Muscle of leg (tissue), 16 donors: ENCODE data around the gene LRRC40. TPM values are rescaled to one million over a fixed set of nuclear protein-coding genes. Genes with fewer than 3 reads are reported as not detected.
A peak's percentile ranks its signal among the peaks of the same experiment; 100 is the strongest.

Experiments
- DNase-seq: peaks from one replicate; pipeline ENCODE4 v3.0.0; 2013
- H3K27ac ChIP-seq: one replicate; pipeline ENCODE4 v1.5.1; 2013; ENCODE audit warnings: mild to moderate bottlenecking, low read length, control low read depth
- H3K27me3 ChIP-seq: one replicate; pipeline ENCODE4 v1.6.1; 2013; ENCODE audit warnings: low read length; ENCODE audit not compliant: control insufficient read depth, insufficient read depth
- H3K36me3 ChIP-seq: one replicate; pipeline ENCODE4 v1.6.1; 2013; ENCODE audit warnings: low read length; ENCODE audit not compliant: control insufficient read depth, insufficient read depth
- H3K4me1 ChIP-seq: one replicate; pipeline ENCODE4 v1.6.1; 2013; ENCODE audit warnings: low read length; ENCODE audit not compliant: control insufficient read depth, insufficient read depth
- H3K4me3 ChIP-seq: one replicate; pipeline ENCODE4 v1.5.1; 2013; ENCODE audit warnings: low read length, control low read depth
- H3K9me3 ChIP-seq: replicated peaks from 2 replicates; pipeline ENCODE4 v1.6.1; 2013; ENCODE audit warnings: low read depth, low read length; ENCODE audit not compliant: control insufficient read depth
- WGBS: methylation state at CpG from one replicate; pipeline ENCODE4 v1.1.5; 2013; ENCODE audit warnings: missing lambda C conversion rate; ENCODE audit not compliant: insufficient coverage; 5-methylcytosine and 5-hydroxymethylcytosine counted together
- long read RNA-seq, 11 donors: transcript quantifications; one replicate each; lab custom pipeline, GENCODE V29; 2026
- polyA plus RNA-seq, 8 donors: library from polyadenylated mRNA; unstranded; fragments of 120-200 nt; gene quantifications; one replicate each; pipeline versions ENCODE4 v1.2.1 to v1.2.3, GENCODE V29; 2013; ENCODE audit warnings: inconsistent platforms in 1 of 8, low replicate concordance in 1 of 8; ENCODE audit not compliant: insufficient read length in 8 of 8, insufficient read depth in 1 of 8
- total RNA-seq: library from RNA; stranded (reverse); fragments of 120-200 nt; gene quantifications from one replicate; pipeline ENCODE4 v1.2.4, GENCODE V29; 2013

Gene LRRC40
- 15.7 TPM for total RNA-seq
- polyA plus RNA-seq, result 10 to 100 TPM; 13.9 to 19.7 (median 17.0) TPM
- long read RNA-seq, donor 1, partial matches to known transcripts, result 0 of 3 reads
- long read RNA-seq, donor 1, other reads (novel, unspliced or antisense), result 0 of 3 reads
- long read RNA-seq, donor 2, result 0 reads
- long read RNA-seq, donor 3, partial matches to known transcripts, result 389 of 406 reads
- long read RNA-seq, donor 3, other reads (novel, unspliced or antisense), result 15 of 406 reads
- long read RNA-seq, donor 4, partial matches to known transcripts, result 0 of 2 reads
- long read RNA-seq, donor 4, other reads (novel, unspliced or antisense), result 0 of 2 reads
- long read RNA-seq, donor 5, transcript LRRC40-201 (15 exons, 2,884 nt), result major isoform, 10 of 549 reads
- long read RNA-seq, donor 5, partial matches to known transcripts, result 497 of 549 reads
- long read RNA-seq, donor 5, other reads (novel, unspliced or antisense), result 42 of 549 reads
- long read RNA-seq, donor 6, transcript LRRC40-201 (15 exons, 2,884 nt), result major isoform, 5 of 456 reads
- long read RNA-seq, donor 6, partial matches to known transcripts, result 444 of 456 reads
- long read RNA-seq, donor 6, other reads (novel, unspliced or antisense), result 7 of 456 reads
- long read RNA-seq, donor 7, transcript LRRC40-201 (15 exons, 2,884 nt), result major isoform, 5 of 5 reads
- long read RNA-seq, donor 7, partial matches to known transcripts, result 0 of 5 reads
- long read RNA-seq, donor 7, other reads (novel, unspliced or antisense), result 0 of 5 reads
- long read RNA-seq, donor 8, partial matches to known transcripts, result 10 of 12 reads
- long read RNA-seq, donor 8, other reads (novel, unspliced or antisense), result 0 of 12 reads
- long read RNA-seq, donor 9, partial matches to known transcripts, result 8 of 9 reads
- long read RNA-seq, donor 9, other reads (novel, unspliced or antisense), result 0 of 9 reads
- long read RNA-seq, donor 10, transcript LRRC40-201 (15 exons, 2,884 nt), result major isoform, 13 of 614 reads
- long read RNA-seq, donor 10, partial matches to known transcripts, result 574 of 614 reads
- long read RNA-seq, donor 10, other reads (novel, unspliced or antisense), result 27 of 614 reads
- long read RNA-seq, donor 11, partial matches to known transcripts, result 0 of 2 reads
- long read RNA-seq, donor 11, other reads (novel, unspliced or antisense), result 0 of 2 reads

DNA sequence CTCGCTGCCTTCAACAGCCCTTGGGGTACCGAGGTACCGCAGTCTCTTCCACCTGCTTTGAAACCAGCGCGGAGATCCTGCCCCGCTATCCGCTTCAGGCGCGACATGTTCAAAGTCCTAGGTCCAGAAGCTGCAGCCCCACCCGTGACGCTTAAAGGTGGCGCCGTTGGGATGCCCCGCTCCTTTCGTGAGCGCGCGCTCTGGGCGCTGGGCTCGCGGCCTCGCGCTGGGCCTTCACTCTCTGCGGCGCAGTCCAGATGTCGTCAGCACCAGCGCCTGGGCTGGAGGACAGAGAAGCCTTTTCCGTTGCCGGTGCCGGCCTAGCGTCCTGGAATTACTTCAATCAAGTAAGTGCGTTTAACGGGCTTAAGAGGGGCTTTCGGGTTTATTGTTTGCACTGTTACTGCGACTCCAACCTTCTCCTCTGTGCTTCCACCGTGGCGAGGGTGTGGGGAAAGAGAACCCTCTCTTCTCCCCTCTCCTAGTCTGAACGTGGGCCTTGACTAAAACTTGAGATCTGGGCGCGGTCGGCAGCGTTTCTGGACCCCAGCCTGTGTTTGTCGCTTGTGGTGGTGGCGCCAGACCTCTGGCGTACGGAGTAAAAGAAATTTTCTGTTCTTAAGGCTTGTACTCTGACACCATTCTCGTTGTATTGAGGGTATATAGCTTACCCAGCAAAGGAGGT lies at the start of gene LRRC40:
Gene LRRC40 (minus strand): TSS at position 146 of the 685 bp plus-strand sequence. CDS start 39 bp downstream, at position 107.
- Histone ChIP-seq H3K36me3 (peaks cover 9% of the 10 kb centered on the region), H3K27ac (peak within 1 kb of the TSS; percentile 99), H3K27me3 (no peaks in the 10 kb centered on the region), H3K4me1 (peaks cover 12% of the 10 kb centered on the region), H3K4me3 (peak within 1 kb of the TSS; percentile 90), H3K9me3 (no peaks in the 10 kb centered on the region)
- peak; percentile 99 for DNase-seq
- WGBS, result 0% methylated on average over 31 of the region's 47 CpGs

DNA sequence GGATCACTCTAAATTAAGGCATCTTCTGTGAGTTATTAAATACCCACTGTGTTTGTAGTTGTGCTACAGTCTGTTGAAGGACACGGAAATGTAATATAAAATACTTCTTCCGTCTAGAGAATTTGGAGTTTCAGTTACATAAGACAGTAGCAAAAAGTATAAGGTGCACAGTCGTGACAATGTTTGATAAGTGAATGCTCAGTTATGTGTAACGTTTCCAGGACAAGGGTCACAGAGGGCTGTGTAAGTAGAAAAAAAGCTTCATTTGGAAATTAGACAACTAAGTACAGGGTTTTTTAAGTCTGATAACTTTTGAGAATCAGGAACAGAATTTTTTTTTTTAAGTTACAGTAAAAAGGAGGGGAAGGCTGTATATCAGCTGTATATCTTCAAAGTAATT lies 43.4 kb upstream of the LRRC40 start:
- Histone ChIP-seq H3K4me1 (no peaks in the 10 kb centered on the region), H3K4me3 (no peak overlapping the region), H3K27ac (no peak overlapping the region), H3K9me3 (no peaks in the 10 kb centered on the region), H3K27me3 (no peaks in the 10 kb centered on the region), H3K36me3 (peaks cover 24% of the 10 kb centered on the region)
- no peak for DNase-seq
- WGBS, result 82% methylated on average over 3 of the region's 4 CpGs

DNA sequence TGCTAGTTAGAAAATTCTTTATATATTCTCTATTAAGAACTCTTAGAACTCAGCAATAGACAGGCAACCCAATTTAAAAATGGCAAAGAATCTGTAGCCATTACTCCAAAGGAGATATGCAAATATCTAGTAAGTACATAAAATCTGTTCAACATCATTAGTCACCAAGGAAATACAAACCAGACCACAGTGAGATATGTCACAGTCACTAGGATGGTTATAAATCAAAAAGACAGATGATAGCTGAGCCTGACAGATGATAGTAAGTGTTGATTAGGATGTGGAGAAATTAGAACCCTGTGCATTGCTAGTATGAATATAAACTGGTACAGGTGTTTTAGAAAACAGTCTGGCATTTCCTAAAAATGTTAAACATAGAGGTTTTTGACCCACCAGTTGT lies 42.4 kb upstream of the LRRC40 start:
- Histone ChIP-seq H3K27me3 (no peaks in the 10 kb centered on the region), H3K4me3 (no peak overlapping the region), H3K4me1 (no peaks in the 10 kb centered on the region), H3K36me3 (peaks cover 23% of the 10 kb centered on the region), H3K9me3 (no peaks in the 10 kb centered on the region), H3K27ac (no peak overlapping the region)
- no peak for DNase-seq

DNA sequence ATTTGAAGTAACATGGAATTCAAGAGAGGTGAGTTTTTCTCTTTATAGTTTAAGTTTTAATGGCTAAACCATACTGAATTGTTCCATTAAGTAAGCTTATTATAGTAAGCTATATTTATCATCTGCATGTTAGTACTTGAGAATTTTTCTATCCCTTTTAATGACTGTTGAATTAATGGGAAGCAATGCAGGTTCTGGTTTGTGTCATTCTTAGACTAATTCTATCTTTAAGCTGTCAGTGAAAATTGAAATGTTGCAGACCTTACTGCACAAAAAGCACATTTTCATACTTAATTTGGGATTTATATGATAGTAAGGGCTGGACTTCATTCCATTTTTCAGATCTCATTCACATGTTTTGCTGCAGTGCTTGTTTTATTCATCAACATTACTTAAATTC lies 41.7 kb upstream of the LRRC40 start:
- H3K27ac ChIP-seq, result no peak overlapping the region
- DNase-seq, result no peak
- H3K9me3 ChIP-seq, result no peaks in the 10 kb centered on the region
- H3K36me3 ChIP-seq, result peaks cover 23% of the 10 kb centered on the region
- no peak overlapping the region for H3K4me3 ChIP-seq
- no peaks in the 10 kb centered on the region for H3K27me3 ChIP-seq
- no peaks in the 10 kb centered on the region for H3K4me1 ChIP-seq

DNA sequence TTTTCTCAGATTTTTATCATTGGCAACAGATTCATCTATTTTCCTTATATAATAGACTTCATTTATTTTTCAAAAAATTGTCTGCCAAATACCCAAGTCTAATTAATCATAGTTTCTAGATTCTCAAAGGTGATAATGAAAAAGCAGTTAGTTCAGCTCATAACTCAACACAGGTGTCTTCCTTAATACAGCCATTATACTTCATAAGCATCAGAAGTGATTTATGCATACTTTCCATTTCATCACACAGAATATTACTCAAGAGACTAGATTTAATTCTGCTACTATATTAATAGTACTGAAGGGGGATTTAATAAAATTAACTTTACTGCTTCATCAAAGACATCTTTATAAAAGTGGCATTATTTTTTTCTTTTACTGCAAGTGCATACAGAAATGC lies 34.6 kb upstream of the LRRC40 start:
- no peaks in the 10 kb centered on the region for H3K9me3 ChIP-seq
- no peak overlapping the region for H3K27ac ChIP-seq
- no peak for DNase-seq
- H3K4me1 ChIP-seq, result no peaks in the 10 kb centered on the region
- H3K4me3 ChIP-seq, result no peak overlapping the region
- no peaks in the 10 kb centered on the region for H3K27me3 ChIP-seq
- peaks cover 33% of the 10 kb centered on the region for H3K36me3 ChIP-seq

DNA sequence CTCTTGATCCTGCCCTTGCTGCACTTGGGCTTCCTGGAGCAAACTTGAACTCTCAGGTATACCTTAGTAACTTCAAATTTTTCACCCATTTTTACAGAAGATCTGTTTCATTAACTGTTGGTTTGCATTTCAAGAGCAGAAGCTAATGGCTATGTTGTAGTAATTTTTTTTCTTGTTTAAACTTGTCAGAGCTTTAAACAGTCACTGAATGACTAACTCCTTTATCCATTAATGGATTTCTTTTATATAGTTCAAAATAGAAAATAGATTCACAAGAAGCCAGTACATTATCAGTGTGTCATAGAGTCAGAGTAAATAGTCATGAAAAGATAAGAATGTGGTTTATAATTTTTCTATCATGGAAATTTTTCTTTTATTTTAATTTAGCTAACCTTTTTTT lies 29.4 kb upstream of the LRRC40 start:
- peaks cover 29% of the 10 kb centered on the region for H3K36me3 ChIP-seq
- no peaks in the 10 kb centered on the region for H3K27me3 ChIP-seq
- no peaks in the 10 kb centered on the region for H3K4me1 ChIP-seq
- H3K9me3 ChIP-seq, result no peaks in the 10 kb centered on the region
- no peak for DNase-seq
- H3K4me3 ChIP-seq, result no peak overlapping the region
- no peak overlapping the region for H3K27ac ChIP-seq

DNA sequence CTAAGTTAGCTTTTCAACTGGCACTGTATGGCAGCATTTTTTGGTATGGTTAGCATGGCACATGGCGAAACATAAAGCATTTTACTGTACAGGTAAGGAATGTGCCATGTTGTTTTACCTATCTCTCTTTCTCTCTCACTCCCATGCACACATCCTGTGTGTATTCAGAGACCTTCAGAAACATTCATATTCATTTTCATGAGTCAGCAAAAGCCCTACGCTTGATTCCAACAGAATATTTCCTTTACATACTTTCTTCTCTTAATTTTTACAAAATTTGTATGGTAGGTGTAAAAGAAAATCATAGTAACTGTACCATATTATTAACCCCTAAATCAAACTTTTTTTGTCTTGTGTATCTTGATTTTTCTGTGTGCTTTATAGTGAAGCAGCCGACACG lies 26.1 kb upstream of the LRRC40 start:
- H3K27ac ChIP-seq, result no peak overlapping the region
- H3K4me3 ChIP-seq, result no peak overlapping the region
- no peaks in the 10 kb centered on the region for H3K9me3 ChIP-seq
- no peak for DNase-seq
- 90% methylated on average over 2 of the region's 4 CpGs for WGBS
- H3K27me3 ChIP-seq, result no peaks in the 10 kb centered on the region
- H3K4me1 ChIP-seq, result no peaks in the 10 kb centered on the region
- peaks cover 29% of the 10 kb centered on the region for H3K36me3 ChIP-seq

DNA sequence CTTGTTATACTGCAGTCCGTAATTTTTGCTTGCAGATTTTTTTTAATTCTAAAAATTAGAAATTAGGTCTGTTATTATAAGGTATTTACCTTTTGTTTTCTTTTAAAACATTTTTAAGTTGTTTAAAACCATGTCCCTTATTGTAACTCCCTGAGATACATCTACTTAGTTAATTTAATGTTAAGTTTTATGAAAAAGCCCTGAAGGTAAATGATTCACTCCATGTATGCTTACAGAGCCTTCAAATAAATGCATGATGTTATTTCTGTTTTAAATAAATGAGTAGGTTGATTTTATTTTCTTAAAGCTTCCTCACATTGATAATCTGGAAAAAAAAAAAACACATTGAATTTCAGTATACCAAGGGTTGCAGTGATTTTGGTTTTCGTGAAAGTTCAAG lies 23.3 kb upstream of the LRRC40 start:
- no peak overlapping the region for H3K27ac ChIP-seq
- no peak overlapping the region for H3K4me3 ChIP-seq
- peaks cover 30% of the 10 kb centered on the region for H3K36me3 ChIP-seq
- H3K9me3 ChIP-seq, result no peaks in the 10 kb centered on the region
- H3K4me1 ChIP-seq, result no peaks in the 10 kb centered on the region
- no peaks in the 10 kb centered on the region for H3K27me3 ChIP-seq
- no peak for DNase-seq
- no CpG with 5 or more reads among the region's 2 CpGs for WGBS

DNA sequence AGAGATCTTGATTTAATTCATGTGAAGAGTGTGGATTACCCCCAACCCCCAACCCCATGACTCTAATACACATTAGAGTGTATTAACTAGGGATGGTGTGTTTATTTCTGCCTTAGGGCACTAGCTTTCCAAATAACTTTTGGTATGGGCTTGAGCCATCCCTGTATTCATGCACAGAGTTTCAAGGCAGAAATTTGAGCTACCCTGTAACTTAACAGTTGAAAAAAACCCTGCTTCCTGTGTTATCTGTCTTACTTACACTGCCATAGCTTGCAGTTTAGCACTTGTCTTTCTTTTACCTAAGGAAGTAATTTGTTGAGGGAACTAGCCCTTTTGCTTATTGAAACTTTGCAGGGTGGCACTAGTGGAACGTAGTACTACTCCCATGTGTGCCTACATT lies 22.1 kb upstream of the LRRC40 start:
- H3K9me3 ChIP-seq, result no peaks in the 10 kb centered on the region
- H3K36me3 ChIP-seq, result peaks cover 24% of the 10 kb centered on the region
- no peaks in the 10 kb centered on the region for H3K27me3 ChIP-seq
- H3K27ac ChIP-seq, result no peak overlapping the region
- no peak for DNase-seq
- no peak overlapping the region for H3K4me3 ChIP-seq
- H3K4me1 ChIP-seq, result no peaks in the 10 kb centered on the region
- no CpG with 5 or more reads among the region's 1 CpG for WGBS

DNA sequence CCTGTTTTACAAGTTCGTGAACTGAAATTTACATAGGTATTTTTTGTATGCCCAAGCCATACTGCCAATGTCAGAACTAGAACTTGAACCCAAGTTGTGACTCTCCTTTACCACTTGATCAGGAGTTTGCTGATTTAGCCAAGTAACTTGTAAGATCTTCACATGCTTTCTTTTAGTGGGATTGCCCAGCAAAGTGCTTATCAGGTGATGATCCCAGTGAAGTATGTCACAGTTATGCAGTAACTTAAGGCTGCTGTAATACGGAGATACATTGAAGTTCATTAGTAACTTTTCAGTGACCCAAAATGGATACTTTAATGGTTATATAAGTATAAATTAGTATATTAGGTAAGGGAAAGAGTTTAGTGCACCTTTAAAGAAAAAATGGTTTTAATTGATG lies 19.6 kb upstream of the LRRC40 start:
- Histone ChIP-seq H3K4me1 (peaks cover 3% of the 10 kb centered on the region), H3K27ac (no peak overlapping the region), H3K4me3 (no peak overlapping the region), H3K36me3 (peaks cover 17% of the 10 kb centered on the region), H3K9me3 (no peaks in the 10 kb centered on the region), H3K27me3 (no peaks in the 10 kb centered on the region)
- DNase-seq, result no peak
- WGBS, result no CpG with 5 or more reads among the region's 2 CpGs
